H1 (cell line): ENCODE measurements around the gene L3MBTL2. TPM values are rescaled to one million over a fixed set of nuclear protein-coding genes. Genes with fewer than 3 reads are reported as not detected.
A peak's percentile ranks its signal among the peaks of the same experiment; 100 is the strongest.

Source experiments
- ASH2L ChIP-seq: fragments of 200-600, 300-600 bp; sonication (generic); IDR thresholded peaks from one replicate; pipeline ENCODE4 v1.7.1; 2017; ENCODE audit warnings: low read length
- BCL11A ChIP-seq, 2 experiments: IDR thresholded peaks; one replicate each; pipeline ENCODE4 v1.6.1; 2011; ENCODE audit warnings: low read depth in 2 of 2, low read length in 2 of 2, mild to moderate bottlenecking in 2 of 2
- FOSL1 ChIP-seq: IDR thresholded peaks from 2 replicates; pipeline ENCODE4 v1.6.1; 2011; ENCODE audit warnings: mild to moderate bottlenecking, low read depth, low read length, moderate library complexity; ENCODE audit not compliant: insufficient read depth
- KDM4A ChIP-seq: IDR thresholded peaks from one replicate; pipeline ENCODE4 v1.7.1; 2012; ENCODE audit warnings: low read depth, mild to moderate bottlenecking, moderate library complexity, low read length, inconsistent platforms; ENCODE audit not compliant: severe bottlenecking
- SIRT6 ChIP-seq: IDR thresholded peaks from one replicate; pipeline ENCODE4 v1.7.1; 2012; ENCODE audit warnings: low read length, inconsistent platforms
- SRF ChIP-seq: IDR thresholded peaks from 2 replicates; pipeline ENCODE4 v1.6.1; 2011; ENCODE audit warnings: mild to moderate bottlenecking, low read depth, low read length, moderate library complexity
- polyA plus RNA-seq, 7 experiments: library from polyadenylated mRNA; depleted of rRNA in 3 of 7; stranded (reverse) in 5 of 7; unstranded in 2 of 7; fragments of >200 nt in 5 of 7; fragments of 200-250 nt in 2 of 7; gene quantifications; 1 replicate in 5 of 7; 2 replicates in 1 of 7; 4 replicates in 1 of 7; pipeline versions ENCODE4 v1.2.1 to v1.2.3, GENCODE V29; 2011 to 2013; ENCODE audit warnings: missing spikeins in 2 of 7, mixed read lengths in 2 of 7
- total RNA-seq: library from RNA; stranded (reverse); fragmentation: NEBNext Ultra II Directional; extraction: Animal tissue kit (Norgen Biotek cat#: 25700); gene quantifications from 2 replicates; pipeline ENCODE4 v1.2.1, GENCODE V29; 2021
- TF ChIP-seq, protein P1 (sequence below): fragments of 300-600 bp; sonication (generic); IDR thresholded peaks from 2 replicates; pipeline ENCODE4 v1.7.1; 2012; ENCODE audit warnings: low read length, moderate library complexity, mild to moderate bottlenecking, inconsistent platforms; ENCODE audit not compliant: insufficient replicate concordance
- TF ChIP-seq, protein P2 (sequence below): IDR thresholded peaks from 2 replicates; pipeline ENCODE4 v1.6.1; 2012; ENCODE audit warnings: low read length, inconsistent platforms

The L3MBTL2 gene
- total and polyA plus RNA-seq, 2 of the 8 experiments (the other 6 are each of a cell fraction or from before 2014, with no cell fraction given): 23.9 to 24.9 TPM

DNA sequence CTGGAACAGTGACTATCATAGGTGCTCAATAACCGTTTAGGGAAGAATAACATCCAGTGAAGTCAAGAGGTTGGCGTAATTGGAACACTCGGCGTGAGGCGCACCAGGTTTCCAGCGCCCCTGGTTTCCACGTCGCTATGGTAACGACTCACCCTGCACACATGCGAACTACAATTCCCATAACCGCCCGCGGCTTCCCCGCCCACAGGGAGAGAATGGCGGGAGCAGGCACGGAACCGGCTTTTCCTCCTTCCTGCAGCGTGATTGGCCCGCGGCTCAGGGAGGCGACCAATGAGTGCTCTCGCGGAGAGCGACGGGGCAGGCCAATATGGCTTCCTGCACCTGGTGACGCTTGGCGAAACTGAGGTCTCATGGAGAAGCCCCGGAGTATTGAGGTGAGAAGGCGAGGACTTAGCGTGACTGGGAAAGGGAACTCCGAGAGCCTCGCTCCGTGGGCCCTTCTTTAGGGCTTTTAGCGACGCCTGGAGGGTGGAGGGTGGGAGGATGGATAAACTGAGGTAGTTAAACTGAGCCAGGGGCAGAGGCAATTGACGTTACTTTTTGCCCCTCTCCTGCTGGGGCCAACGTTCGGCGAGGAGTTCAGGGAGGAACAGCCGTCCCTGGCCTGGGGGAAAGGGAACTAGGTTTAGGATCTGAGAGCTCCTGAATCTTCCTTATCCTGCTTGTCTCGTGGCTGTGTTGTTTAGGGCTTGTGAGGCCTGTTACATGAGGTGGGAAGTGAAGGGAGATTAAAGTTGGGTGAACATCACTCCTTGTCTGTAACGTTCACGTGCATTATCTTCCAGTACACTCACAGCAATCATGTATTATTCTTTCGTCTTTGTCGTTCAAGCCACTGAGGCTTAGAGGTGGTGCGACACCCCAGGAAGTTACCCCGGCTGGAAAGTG, at the start of gene L3MBTL2 (continued):
- TF ChIP-seq, protein P1, sequence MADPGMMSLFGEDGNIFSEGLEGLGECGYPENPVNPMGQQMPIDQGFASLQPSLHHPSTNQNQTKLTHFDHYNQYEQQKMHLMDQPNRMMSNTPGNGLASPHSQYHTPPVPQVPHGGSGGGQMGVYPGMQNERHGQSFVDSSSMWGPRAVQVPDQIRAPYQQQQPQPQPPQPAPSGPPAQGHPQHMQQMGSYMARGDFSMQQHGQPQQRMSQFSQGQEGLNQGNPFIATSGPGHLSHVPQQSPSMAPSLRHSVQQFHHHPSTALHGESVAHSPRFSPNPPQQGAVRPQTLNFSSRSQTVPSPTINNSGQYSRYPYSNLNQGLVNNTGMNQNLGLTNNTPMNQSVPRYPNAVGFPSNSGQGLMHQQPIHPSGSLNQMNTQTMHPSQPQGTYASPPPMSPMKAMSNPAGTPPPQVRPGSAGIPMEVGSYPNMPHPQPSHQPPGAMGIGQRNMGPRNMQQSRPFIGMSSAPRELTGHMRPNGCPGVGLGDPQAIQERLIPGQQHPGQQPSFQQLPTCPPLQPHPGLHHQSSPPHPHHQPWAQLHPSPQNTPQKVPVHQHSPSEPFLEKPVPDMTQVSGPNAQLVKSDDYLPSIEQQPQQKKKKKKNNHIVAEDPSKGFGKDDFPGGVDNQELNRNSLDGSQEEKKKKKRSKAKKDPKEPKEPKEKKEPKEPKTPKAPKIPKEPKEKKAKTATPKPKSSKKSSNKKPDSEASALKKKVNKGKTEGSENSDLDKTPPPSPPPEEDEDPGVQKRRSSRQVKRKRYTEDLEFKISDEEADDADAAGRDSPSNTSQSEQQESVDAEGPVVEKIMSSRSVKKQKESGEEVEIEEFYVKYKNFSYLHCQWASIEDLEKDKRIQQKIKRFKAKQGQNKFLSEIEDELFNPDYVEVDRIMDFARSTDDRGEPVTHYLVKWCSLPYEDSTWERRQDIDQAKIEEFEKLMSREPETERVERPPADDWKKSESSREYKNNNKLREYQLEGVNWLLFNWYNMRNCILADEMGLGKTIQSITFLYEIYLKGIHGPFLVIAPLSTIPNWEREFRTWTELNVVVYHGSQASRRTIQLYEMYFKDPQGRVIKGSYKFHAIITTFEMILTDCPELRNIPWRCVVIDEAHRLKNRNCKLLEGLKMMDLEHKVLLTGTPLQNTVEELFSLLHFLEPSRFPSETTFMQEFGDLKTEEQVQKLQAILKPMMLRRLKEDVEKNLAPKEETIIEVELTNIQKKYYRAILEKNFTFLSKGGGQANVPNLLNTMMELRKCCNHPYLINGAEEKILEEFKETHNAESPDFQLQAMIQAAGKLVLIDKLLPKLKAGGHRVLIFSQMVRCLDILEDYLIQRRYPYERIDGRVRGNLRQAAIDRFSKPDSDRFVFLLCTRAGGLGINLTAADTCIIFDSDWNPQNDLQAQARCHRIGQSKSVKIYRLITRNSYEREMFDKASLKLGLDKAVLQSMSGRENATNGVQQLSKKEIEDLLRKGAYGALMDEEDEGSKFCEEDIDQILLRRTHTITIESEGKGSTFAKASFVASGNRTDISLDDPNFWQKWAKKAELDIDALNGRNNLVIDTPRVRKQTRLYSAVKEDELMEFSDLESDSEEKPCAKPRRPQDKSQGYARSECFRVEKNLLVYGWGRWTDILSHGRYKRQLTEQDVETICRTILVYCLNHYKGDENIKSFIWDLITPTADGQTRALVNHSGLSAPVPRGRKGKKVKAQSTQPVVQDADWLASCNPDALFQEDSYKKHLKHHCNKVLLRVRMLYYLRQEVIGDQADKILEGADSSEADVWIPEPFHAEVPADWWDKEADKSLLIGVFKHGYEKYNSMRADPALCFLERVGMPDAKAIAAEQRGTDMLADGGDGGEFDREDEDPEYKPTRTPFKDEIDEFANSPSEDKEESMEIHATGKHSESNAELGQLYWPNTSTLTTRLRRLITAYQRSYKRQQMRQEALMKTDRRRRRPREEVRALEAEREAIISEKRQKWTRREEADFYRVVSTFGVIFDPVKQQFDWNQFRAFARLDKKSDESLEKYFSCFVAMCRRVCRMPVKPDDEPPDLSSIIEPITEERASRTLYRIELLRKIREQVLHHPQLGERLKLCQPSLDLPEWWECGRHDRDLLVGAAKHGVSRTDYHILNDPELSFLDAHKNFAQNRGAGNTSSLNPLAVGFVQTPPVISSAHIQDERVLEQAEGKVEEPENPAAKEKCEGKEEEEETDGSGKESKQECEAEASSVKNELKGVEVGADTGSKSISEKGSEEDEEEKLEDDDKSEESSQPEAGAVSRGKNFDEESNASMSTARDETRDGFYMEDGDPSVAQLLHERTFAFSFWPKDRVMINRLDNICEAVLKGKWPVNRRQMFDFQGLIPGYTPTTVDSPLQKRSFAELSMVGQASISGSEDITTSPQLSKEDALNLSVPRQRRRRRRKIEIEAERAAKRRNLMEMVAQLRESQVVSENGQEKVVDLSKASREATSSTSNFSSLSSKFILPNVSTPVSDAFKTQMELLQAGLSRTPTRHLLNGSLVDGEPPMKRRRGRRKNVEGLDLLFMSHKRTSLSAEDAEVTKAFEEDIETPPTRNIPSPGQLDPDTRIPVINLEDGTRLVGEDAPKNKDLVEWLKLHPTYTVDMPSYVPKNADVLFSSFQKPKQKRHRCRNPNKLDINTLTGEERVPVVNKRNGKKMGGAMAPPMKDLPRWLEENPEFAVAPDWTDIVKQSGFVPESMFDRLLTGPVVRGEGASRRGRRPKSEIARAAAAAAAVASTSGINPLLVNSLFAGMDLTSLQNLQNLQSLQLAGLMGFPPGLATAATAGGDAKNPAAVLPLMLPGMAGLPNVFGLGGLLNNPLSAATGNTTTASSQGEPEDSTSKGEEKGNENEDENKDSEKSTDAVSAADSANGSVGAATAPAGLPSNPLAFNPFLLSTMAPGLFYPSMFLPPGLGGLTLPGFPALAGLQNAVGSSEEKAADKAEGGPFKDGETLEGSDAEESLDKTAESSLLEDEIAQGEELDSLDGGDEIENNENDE: no peak
- TF ChIP-seq, protein P2, sequence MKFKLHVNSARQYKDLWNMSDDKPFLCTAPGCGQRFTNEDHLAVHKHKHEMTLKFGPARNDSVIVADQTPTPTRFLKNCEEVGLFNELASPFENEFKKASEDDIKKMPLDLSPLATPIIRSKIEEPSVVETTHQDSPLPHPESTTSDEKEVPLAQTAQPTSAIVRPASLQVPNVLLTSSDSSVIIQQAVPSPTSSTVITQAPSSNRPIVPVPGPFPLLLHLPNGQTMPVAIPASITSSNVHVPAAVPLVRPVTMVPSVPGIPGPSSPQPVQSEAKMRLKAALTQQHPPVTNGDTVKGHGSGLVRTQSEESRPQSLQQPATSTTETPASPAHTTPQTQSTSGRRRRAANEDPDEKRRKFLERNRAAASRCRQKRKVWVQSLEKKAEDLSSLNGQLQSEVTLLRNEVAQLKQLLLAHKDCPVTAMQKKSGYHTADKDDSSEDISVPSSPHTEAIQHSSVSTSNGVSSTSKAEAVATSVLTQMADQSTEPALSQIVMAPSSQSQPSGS: no peak
- TF ChIP-seq ASH2L (peak; percentile 60), BCL11A (IDR thresholded peaks at IDR 0.05; ENCODE audit: low read depth in 2 of 2, low read length in 2 of 2) (no peak), FOSL1 (no peak), KDM4A (no peak), SRF (no peak), SIRT6 (no peak)
